ENCODE measurements around the gene DYSF.
"Not testable (repeated sequence)": the region's sequence is repeated elsewhere in the genome, so short reads cannot be mapped to it uniquely, and the experiment has no call there.

The DYSF gene

DNA sequence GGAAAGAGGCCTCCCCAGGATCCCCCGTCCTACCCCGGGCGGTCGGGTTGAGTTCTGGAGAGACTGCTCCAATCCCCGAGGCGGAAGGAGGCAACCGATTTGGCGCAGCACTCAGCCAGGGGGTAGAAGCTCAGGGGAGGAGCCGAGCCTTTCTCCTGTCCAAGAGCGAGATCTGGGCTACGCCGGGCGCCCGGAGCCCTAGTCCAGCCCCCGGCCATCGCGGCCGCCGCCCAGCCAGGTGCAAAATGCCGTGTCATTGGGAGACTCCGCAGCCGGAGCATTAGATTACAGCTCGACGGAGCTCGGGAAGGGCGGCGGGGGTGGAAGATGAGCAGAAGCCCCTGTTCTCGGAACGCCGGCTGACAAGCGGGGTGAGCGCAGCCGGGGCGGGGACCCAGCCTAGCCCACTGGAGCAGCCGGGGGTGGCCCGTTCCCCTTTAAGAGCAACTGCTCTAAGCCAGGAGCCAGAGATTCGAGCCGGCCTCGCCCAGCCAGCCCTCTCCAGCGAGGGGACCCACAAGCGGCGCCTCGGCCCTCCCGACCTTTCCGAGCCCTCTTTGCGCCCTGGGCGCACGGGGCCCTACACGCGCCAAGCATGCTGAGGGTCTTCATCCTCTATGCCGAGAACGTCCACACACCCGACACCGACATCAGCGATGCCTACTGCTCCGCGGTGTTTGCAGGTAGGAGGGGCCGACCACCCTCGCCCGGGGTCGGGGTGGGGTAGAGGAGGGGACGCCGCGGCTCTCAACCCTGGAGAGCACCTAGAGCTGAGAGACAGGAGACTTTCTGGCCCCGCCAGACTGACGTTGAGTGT, at the start of gene DYSF:
Gene DYSF, plus strand, starts transcription at position 158 of the 817 bp plus-strand sequence.
- no peak for DNase-seq

- no peak for DNase-seq
Observed at GRCh38 chr2:71409611-71410010, 43.8 kb upstream of the DYSF start.

DNA sequence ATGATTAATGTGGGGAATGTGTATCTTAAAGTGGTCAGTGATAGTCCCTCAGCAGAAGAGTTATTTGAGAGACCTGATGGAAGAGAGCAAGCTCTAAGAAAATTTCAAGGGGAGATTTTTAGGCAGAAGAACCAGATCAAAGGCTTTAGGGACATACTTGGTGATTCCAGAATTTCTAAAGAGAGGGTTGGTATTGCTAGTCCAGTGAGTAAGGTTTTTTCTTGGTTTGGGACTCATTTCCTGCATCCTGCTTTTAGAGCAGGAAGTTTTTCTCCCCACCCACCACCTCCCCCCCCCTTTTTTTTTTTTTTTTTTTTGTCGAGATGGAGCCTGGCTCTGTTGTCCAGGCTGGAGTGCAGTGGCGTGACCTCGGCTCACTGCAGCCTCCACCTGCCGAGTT, 42.7 kb upstream of the DYSF start:
- DNase-seq = no peak

GRCh38 chr2:71416866-71417265, 36.5 kb upstream of the DYSF start:
- DNase-seq = peak; percentile 27

- DNase-seq = no peak
Observed at GRCh38 chr2:71417300-71418202, 35.8 kb upstream of the DYSF start.

DNA sequence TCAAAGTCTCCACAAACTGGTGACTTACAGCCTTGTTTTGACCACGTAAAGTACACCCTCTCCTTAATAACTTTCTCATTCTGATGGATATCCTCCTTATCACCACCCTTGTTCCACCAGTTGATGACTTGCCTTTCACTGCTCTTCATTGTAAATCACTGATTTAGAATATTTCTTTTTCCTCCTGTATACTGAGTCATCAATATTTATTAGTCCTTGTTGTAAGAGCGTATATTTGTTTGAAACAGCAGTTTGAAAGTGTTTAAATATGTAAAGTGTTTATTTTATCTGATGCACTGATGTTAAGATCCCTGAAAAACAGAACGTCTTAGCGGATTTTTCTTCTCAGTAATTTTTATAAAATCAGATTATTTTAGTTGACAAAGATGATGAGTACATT, 34.2 kb upstream of the DYSF start:
- DNase-seq = no peak

- DNase-seq = no peak
Observed at GRCh38 chr2:71419976-71420375, 33.4 kb upstream of the DYSF start.

- no peak for DNase-seq
Observed at GRCh38 chr2:71422786-71423185, 30.6 kb upstream of the DYSF start.

DNA sequence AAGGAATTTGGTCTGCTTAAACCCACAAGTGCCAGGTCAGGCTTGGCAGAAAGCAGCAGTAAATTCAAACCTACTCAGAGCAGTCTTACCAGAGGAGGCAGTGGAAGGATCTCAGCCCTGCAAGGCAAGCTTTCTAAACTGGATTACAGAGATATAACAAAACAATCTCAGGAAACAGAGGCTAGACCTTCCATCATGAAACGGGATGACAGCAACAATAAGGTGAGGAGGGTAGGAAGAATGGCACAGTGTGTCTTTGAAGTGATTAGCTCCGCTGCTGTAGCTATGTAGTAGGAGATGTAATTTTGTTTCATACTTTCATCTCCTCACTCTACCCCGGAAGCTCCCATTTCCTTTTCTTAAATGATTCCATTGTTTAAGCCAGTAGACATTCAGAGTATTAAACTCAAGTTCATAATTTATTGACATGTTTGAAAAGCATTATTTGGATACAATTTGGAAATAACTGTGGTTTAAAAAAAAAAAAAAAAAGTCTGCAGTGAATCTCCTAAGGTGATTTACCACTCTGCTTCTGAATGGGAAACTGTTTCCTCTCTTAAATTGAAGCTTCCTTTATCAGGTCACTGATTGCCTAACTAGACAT, 29.4 kb upstream of the DYSF start:
- DNase-seq = no peak

DNA sequence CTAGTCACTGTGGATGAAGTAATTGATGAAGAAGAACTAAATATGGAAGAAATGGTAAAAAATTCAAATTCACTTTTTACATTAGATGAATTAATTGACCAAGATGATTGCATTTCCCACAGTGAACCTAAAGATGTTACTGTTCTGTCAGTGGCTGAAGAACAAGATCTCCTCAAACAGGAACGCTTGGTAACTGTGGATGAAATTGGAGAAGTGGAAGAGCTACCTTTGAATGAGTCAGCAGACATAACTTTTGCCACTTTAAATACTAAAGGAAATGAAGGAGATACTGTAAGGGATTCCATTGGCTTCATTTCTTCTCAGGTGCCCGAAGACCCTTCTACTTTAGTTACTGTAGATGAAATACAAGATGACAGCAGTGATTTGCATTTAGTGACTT, 26.6 kb upstream of the DYSF start:
- no peak for DNase-seq

GRCh38 chr2:71428472-71429383, 24.6 kb upstream of the DYSF start:
- no peak for DNase-seq

DNA sequence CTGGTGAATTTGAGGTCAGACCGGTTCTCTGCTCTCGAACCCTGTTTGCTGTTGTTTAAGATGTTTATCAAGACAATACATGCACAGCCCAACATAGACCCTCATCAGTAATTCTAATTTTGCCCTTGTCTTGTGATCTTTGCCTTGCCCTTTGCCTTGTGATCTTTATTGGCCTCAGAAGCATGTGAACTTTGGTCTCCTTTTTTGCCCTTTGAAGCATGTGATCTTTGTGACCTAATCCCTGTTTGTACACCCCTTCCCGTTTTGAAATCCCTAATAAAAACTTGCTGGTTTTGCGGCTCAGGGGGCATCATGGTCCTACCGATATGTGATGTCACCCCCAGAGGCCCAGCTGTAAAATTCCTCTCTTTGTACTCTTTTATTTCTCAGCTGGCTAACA, 8.2 kb upstream of the DYSF start:
- DNase-seq = not testable (repeated sequence)

DNA sequence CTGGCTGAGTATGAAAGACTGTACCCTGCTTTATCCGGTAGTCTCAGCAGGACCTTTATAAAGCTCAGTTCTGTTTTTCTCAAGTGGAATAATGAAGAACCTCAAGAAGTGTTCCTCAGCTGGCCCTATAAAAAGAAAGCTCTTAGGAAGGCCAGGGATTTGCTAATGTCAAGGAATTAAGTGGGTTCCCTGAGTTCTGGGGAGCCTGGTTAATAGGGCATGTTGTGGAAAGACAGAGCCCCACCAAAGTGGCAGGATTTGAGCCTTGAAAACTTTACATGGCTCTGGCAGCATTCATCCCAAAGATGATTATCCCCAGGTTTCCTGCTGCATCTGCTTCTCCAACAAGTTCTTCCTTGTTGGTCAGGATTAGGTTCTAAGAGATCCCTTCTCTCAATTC, 6.9 kb upstream of the DYSF start:
- DNase-seq = no peak

- DNase-seq = no peak
Observed at GRCh38 chr2:71449343-71449742, 4.0 kb upstream of the DYSF start.

GRCh38 chr2:71451705-71452104, 1.7 kb upstream of the DYSF start:
- no peak for DNase-seq

DNA sequence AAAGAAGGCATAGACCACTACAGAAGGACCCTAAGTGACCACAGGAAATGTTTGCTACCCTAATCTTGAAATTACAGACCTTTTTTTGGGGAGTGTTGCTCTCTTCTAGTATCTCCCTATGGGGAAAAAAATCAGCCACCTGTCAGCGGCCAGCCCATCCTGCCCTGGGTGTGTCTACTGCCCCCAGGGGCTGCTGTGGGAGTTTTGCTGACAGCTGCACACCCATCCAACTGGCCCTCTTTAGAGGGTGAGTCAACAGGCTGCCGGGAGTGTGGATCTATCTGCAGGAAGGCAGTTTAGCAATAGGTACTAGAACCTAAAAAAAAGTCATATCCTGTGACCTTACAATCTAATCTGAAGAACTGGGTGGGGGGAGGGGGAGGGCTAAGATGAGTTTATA, 796 bp upstream of the DYSF start:
- DNase-seq = no peak

GRCh38 chr2:71454221-71455010, 1.1 kb downstream of the DYSF start:
- DNase-seq = no peak

GRCh38 chr2:71455011-71455740, 1.8 kb downstream of the DYSF start:
- DNase-seq = no peak

- DNase-seq = no peak
Observed at GRCh38 chr2:71455741-71456569, 2.6 kb downstream of the DYSF start.

DNA sequence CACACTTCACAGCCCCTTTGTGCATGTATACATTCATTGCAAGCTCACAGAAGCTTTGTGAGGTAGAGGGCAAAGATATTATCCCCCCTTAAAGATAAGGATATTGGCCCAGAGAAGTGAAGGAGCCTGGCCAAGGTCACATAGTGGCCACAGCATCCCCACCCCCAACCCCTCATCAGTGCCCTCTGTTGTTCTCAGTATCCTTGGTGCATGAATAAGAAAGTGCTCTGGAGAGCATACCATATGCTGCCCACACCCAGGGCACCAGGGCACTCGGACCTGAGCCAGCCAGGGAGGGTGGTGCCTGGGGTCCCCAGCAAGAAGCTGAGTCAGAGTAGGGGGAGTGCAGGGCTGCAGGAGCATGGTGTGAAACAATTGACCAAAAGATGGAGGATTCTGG, 3.3 kb downstream of the DYSF start:
- no peak for DNase-seq

Measured in stimulated activated CD8-positive, alpha-beta memory T cell treated with anti-CD3 and anti-CD28 coated beads, Interleukin-4, amount 100 ng/mL, for 48 hours (primary cell).